GM23338 (cell line): Measurements from ENCODE around the gene FAM153A. TPM values are rescaled to one million over a fixed set of nuclear protein-coding genes. Genes with fewer than 3 reads are reported as not detected.
"Not testable (repeated sequence)": the region's sequence is repeated elsewhere in the genome, so short reads cannot be mapped to it uniquely, and the experiment has no call there.

ENCODE experiments used
- ATAC-seq: fragments of 200-7000 bp; cut with Tn5 transposase; 3 replicates; pipeline ENCODE4 v1.9.1; 2020
- DNase-seq: peaks from one replicate; pipeline ENCODE4 v3.0.0-alpha.2; 2015; ENCODE audit warnings: low spot score
- H2AFZ ChIP-seq: fragments of 200-600 bp; sonication (generic); 2 replicates; pipeline ENCODE4 v1.8.0; 2016; ENCODE audit warnings: antibody characterized with exemption, mild to moderate bottlenecking, moderate library complexity
- H3F3A ChIP-seq: fragments of 200-600 bp; sonication (generic); replicated peaks from 2 replicates; pipeline ENCODE4 v1.8.0; 2017; ENCODE audit warnings: antibody characterized with exemption, mixed run types, low read depth
- H3K27ac ChIP-seq: fragments of 200-600 bp; sonication (generic); 2 replicates; pipeline ENCODE4 v1.6.1; 2016; ENCODE audit warnings: low read depth
- H3K27me3 ChIP-seq: fragments of 200-600 bp; sonication (generic); 2 replicates; pipeline ENCODE4 v1.8.0; 2016; ENCODE audit warnings: mild to moderate bottlenecking, mixed run types, moderate library complexity; ENCODE audit not compliant: insufficient read depth
- H3K36me3 ChIP-seq: fragments of 200-600 bp; sonication (generic); 2 replicates; pipeline ENCODE4 v1.8.0; 2016; ENCODE audit warnings: mild to moderate bottlenecking; ENCODE audit not compliant: insufficient read depth
- H3K4me1 ChIP-seq: fragments of 200-600 bp; sonication (generic); 2 replicates; pipeline ENCODE4 v1.8.0; 2016; ENCODE audit warnings: mild to moderate bottlenecking, moderate library complexity; ENCODE audit not compliant: insufficient read depth
- H3K4me2 ChIP-seq: fragments of 200-600 bp; sonication (generic); 2 replicates; pipeline ENCODE4 v1.7.1; 2017; ENCODE audit warnings: mixed run types
- H3K4me3 ChIP-seq: fragments of 200-600 bp; sonication (generic); 2 replicates; pipeline ENCODE4 v1.6.1; 2016; ENCODE audit warnings: mixed run types
- H3K79me2 ChIP-seq: fragments of 200-600 bp; sonication (generic); replicated peaks from 2 replicates; pipeline ENCODE4 v1.8.0; 2017; ENCODE audit warnings: mild to moderate bottlenecking; ENCODE audit not compliant: insufficient read depth
- H3K9me2 ChIP-seq: fragments of 200-600 bp; sonication (generic); 2 replicates; pipeline ENCODE4 v1.8.0; 2017; ENCODE audit not compliant: insufficient read depth
- H4K20me1 ChIP-seq: fragments of 200-600 bp; sonication (generic); replicated peaks from 2 replicates; pipeline ENCODE4 v1.8.0; 2017; ENCODE audit warnings: mild to moderate bottlenecking; ENCODE audit not compliant: insufficient read depth
- H3K27ac Mint-ChIP-seq: 2 replicates; pipeline ENCODE4 v1.8.0; 2020; ENCODE audit warnings: inconsistent platforms, mild to moderate bottlenecking, moderate library complexity, mixed read lengths
- H3K27me3 Mint-ChIP-seq: 3 replicates; pipeline ENCODE4 v1.8.0; 2022; ENCODE audit warnings: low read depth, mild to moderate bottlenecking, moderate library complexity, mixed read lengths, inconsistent platforms; ENCODE audit not compliant: insufficient read depth, poor library complexity
- H3K36me3 Mint-ChIP-seq: 3 replicates; pipeline ENCODE4 v1.8.0; 2021; ENCODE audit warnings: low read depth, mild to moderate bottlenecking, inconsistent platforms, moderate library complexity, mixed read lengths
- H3K4me1 Mint-ChIP-seq: 3 replicates; pipeline ENCODE4 v1.8.0; 2020; ENCODE audit warnings: mild to moderate bottlenecking, inconsistent platforms, mixed read lengths
- H3K4me3 Mint-ChIP-seq: 3 replicates; pipeline ENCODE4 v1.8.0; 2021; ENCODE audit warnings: moderate library complexity, mild to moderate bottlenecking, inconsistent platforms, mixed read lengths
- H3K9me3 Mint-ChIP-seq: 3 replicates; pipeline ENCODE4 v1.8.0; 2020; ENCODE audit warnings: moderate library complexity, mild to moderate bottlenecking, inconsistent platforms, mixed read lengths
- polyA plus RNA-seq: library from polyadenylated mRNA; unstranded; fragments of >200 nt; fragmentation: Nextera tagmentation; extraction: Ambion mirVana; gene quantifications from 2 replicates; pipeline ENCODE4 v1.2.1, GENCODE V29; 2016
- total RNA-seq: library from RNA; depleted of rRNA; stranded (reverse); fragments of >200 nt; shearing (Covaris generic); gene quantifications from 2 replicates; pipeline ENCODE4 v1.2.3, GENCODE V29; 2014

FAM153A gene
- total and polyA plus RNA-seq, 2 experiments from 2014 or later: not detected

GRCh38 chr5:177763737-177764508, 18.8 kb downstream of the FAM153A start:
- not testable (repeated sequence) for H4K20me1 ChIP-seq, H3K36me3 ChIP-seq, H3K4me1 Mint-ChIP-seq, H3K27me3 ChIP-seq, H3K27me3 Mint-ChIP-seq, H3K36me3 Mint-ChIP-seq, ATAC-seq, H2AFZ ChIP-seq, H3K9me3 Mint-ChIP-seq, H3K27ac Mint-ChIP-seq, DNase-seq, H3K27ac ChIP-seq, H3K4me3 ChIP-seq, H3K79me2 ChIP-seq, H3K4me3 Mint-ChIP-seq, H3K4me2 ChIP-seq, H3K4me1 ChIP-seq, H3F3A ChIP-seq, H3K9me2 ChIP-seq

GRCh38 chr5:177760954-177761353, 21.7 kb downstream of the FAM153A start:
- not testable (repeated sequence) for H3K79me2 ChIP-seq, H3K4me1 Mint-ChIP-seq, H4K20me1 ChIP-seq, H3K36me3 ChIP-seq, H3K4me1 ChIP-seq, H3K9me3 Mint-ChIP-seq, DNase-seq, H3K27ac ChIP-seq, H2AFZ ChIP-seq, ATAC-seq, H3K4me3 Mint-ChIP-seq, H3K36me3 Mint-ChIP-seq, H3F3A ChIP-seq, H3K9me2 ChIP-seq, H3K4me3 ChIP-seq, H3K27me3 ChIP-seq, H3K27me3 Mint-ChIP-seq, H3K4me2 ChIP-seq, H3K27ac Mint-ChIP-seq

- DNase-seq, ATAC-seq, H3K27ac Mint-ChIP-seq, H3K9me2 ChIP-seq, H3K4me1 ChIP-seq, H3K36me3 ChIP-seq, H3K27ac ChIP-seq, H3K36me3 Mint-ChIP-seq, H4K20me1 ChIP-seq, H3K4me3 Mint-ChIP-seq, H3K27me3 Mint-ChIP-seq, H3K9me3 Mint-ChIP-seq, H2AFZ ChIP-seq, H3K4me2 ChIP-seq, H3K4me1 Mint-ChIP-seq, H3K79me2 ChIP-seq, H3K27me3 ChIP-seq, H3F3A ChIP-seq, H3K4me3 ChIP-seq: not testable (repeated sequence)
Measured at GRCh38 chr5:177747354-177747753, 35.3 kb downstream of the FAM153A start.

GRCh38 chr5:177724858-177725257, 57.8 kb downstream of the FAM153A start:
- H4K20me1 ChIP-seq, H3K36me3 Mint-ChIP-seq, H3K27ac Mint-ChIP-seq, H3K4me2 ChIP-seq, H2AFZ ChIP-seq, H3K4me1 Mint-ChIP-seq, H3K79me2 ChIP-seq, DNase-seq, H3K27me3 ChIP-seq, H3K9me3 Mint-ChIP-seq, H3K27me3 Mint-ChIP-seq, H3F3A ChIP-seq, H3K9me2 ChIP-seq, H3K4me3 ChIP-seq, H3K27ac ChIP-seq, H3K4me3 Mint-ChIP-seq, ATAC-seq, H3K36me3 ChIP-seq, H3K4me1 ChIP-seq: not testable (repeated sequence)

GRCh38 chr5:177723831-177724485, 58.7 kb downstream of the FAM153A start:
- H3K4me2 ChIP-seq, H3K79me2 ChIP-seq, H4K20me1 ChIP-seq, H3K27ac ChIP-seq, H3K36me3 ChIP-seq, H3K4me3 Mint-ChIP-seq, H3K27ac Mint-ChIP-seq, H3K36me3 Mint-ChIP-seq, DNase-seq, H3K4me1 ChIP-seq, H3K27me3 Mint-ChIP-seq, H3K9me2 ChIP-seq, H2AFZ ChIP-seq, ATAC-seq, H3K4me1 Mint-ChIP-seq, H3K4me3 ChIP-seq, H3F3A ChIP-seq, H3K27me3 ChIP-seq, H3K9me3 Mint-ChIP-seq: not testable (repeated sequence)

- DNase-seq, H3K4me3 ChIP-seq, H3K36me3 Mint-ChIP-seq, H3K4me2 ChIP-seq, H3F3A ChIP-seq, H3K27me3 ChIP-seq, H3K9me2 ChIP-seq, H3K27ac ChIP-seq, H3K79me2 ChIP-seq, H3K36me3 ChIP-seq, H4K20me1 ChIP-seq, H3K9me3 Mint-ChIP-seq, H3K4me1 Mint-ChIP-seq, ATAC-seq, H3K4me1 ChIP-seq, H3K4me3 Mint-ChIP-seq, H2AFZ ChIP-seq, H3K27ac Mint-ChIP-seq, H3K27me3 Mint-ChIP-seq: not testable (repeated sequence)
Measured at GRCh38 chr5:177722829-177723228, 59.9 kb downstream of the FAM153A start.
